Thyroid gland (tissue), 4 donors: Measurements from ENCODE around the gene PNMA6F.
"Not testable (repeated sequence)": the region's sequence is repeated elsewhere in the genome, so short reads cannot be mapped to it uniquely, and the experiment has no call there.

Experiments
- CTCF ChIP-seq, 6 experiments: fragments of 200-600 bp in 3 of 6; fragments of 450-650 bp in 3 of 6; sonication (generic) in 3 of 6; IDR thresholded peaks; one replicate each; pipeline ENCODE4 v1.5.1; 2016 to 2019; ENCODE audit warnings: antibody characterized with exemption in 6 of 6, mild to moderate bottlenecking in 2 of 6, inconsistent platforms in 1 of 6, moderate library complexity in 1 of 6
- POLR2A ChIP-seq, 2 donors: fragments of 450-650 bp; IDR thresholded peaks; one replicate each; pipeline ENCODE4 v1.6.1; 2017; ENCODE audit warnings: antibody characterized with exemption in 2 of 2, mild to moderate bottlenecking in 2 of 2, moderate library complexity in 1 of 2

GRCh38 chrX:153288807-153289206 is 32.8 kb downstream of the PNMA6F start:
- not testable (repeated sequence) for TF ChIP-seq CTCF, POLR2A (IDR thresholded peaks at IDR 0.05)
